ENCODE data around the gene STON1.

GRCh38 chr2:48482313-48482712, 47.6 kb upstream of the STON1 start:
- TF ChIP-seq CTCF (IDR thresholded peaks at IDR 0.05) (no peak), POLR2A (IDR thresholded peaks at IDR 0.05) (no peak), POLR2AphosphoS5 (IDR thresholded peaks at IDR 0.05; ENCODE audit: insufficient read depth in 1 of 2, low read depth in 1 of 2) (peak in 1 of 2 donors; percentile 10)

Measured in vagina (tissue), 2 donors.